ENCODE data around the gene CD101.

The CD101 gene

GRCh38 chr1:117014209-117014608 lies 12.6 kb downstream of the CD101 start:
- peak; percentile 6 for DNase-seq (ENCODE audit: low read depth)

GRCh38 chr1:117015724-117016123 lies 14.2 kb downstream of the CD101 start:
- no peak for DNase-seq (ENCODE audit: low read depth)

GRCh38 chr1:117017062-117017461 lies 15.5 kb downstream of the CD101 start:
- DNase-seq (ENCODE audit: low read depth), result no peak

GRCh38 chr1:117017648-117018047 lies 16.1 kb downstream of the CD101 start:
- DNase-seq (ENCODE audit: low read depth), result no peak

GRCh38 chr1:117020526-117021156 lies 19.1 kb downstream of the CD101 start:
- no peak for DNase-seq (ENCODE audit: low read depth)

GRCh38 chr1:117022114-117022513 lies 20.6 kb downstream of the CD101 start:
- DNase-seq (ENCODE audit: low read depth), result no peak

GRCh38 chr1:117025568-117025967 lies 24.0 kb downstream of the CD101 start:
- no peak for DNase-seq (ENCODE audit: low read depth)

- DNase-seq (ENCODE audit: low read depth), result no peak
Measured at GRCh38 chr1:117026361-117026760, 24.8 kb downstream of the CD101 start.

- no peak for DNase-seq (ENCODE audit: low read depth)
Measured at GRCh38 chr1:117029685-117030084, 28.1 kb downstream of the CD101 start.

GRCh38 chr1:117030271-117030877 lies 28.8 kb downstream of the CD101 start:
- no peak for DNase-seq (ENCODE audit: low read depth)

GRCh38 chr1:117032266-117032665 lies 30.7 kb downstream of the CD101 start:
- DNase-seq (ENCODE audit: low read depth), result no peak

- no peak for DNase-seq (ENCODE audit: low read depth)
Measured at GRCh38 chr1:117032681-117033539, 31.4 kb downstream of the CD101 start.

GRCh38 chr1:117033772-117034171 lies 32.2 kb downstream of the CD101 start:
- DNase-seq (ENCODE audit: low read depth), result no peak

GRCh38 chr1:117034791-117035290 lies 33.3 kb downstream of the CD101 start:
- DNase-seq (ENCODE audit: low read depth), result no peak

GRCh38 chr1:117036018-117036461 lies 34.5 kb downstream of the CD101 start:
- DNase-seq (ENCODE audit: low read depth), result no peak

- DNase-seq (ENCODE audit: low read depth), result no peak
Measured at GRCh38 chr1:117037802-117038201, 36.2 kb downstream of the CD101 start.

GRCh38 chr1:117038236-117038635 lies 36.7 kb downstream of the CD101 start:
- DNase-seq (ENCODE audit: low read depth), result no peak

- DNase-seq (ENCODE audit: low read depth), result no peak
Measured at GRCh38 chr1:117044217-117044616, 42.7 kb downstream of the CD101 start.

GRCh38 chr1:117045644-117046043 lies 44.1 kb downstream of the CD101 start:
- no peak for DNase-seq (ENCODE audit: low read depth)

- no peak for DNase-seq (ENCODE audit: low read depth)
Measured at GRCh38 chr1:117046781-117047180, 45.2 kb downstream of the CD101 start.

GRCh38 chr1:117047271-117047670 lies 45.7 kb downstream of the CD101 start:
- DNase-seq (ENCODE audit: low read depth), result no peak

- no peak for DNase-seq (ENCODE audit: low read depth)
Measured at GRCh38 chr1:117049857-117050256, 48.3 kb downstream of the CD101 start.
